Pancreas (tissue), 10 donors: Measurements from ENCODE around the gene C13orf42. TPM values are rescaled to one million over a fixed set of nuclear protein-coding genes. Genes with fewer than 3 reads are reported as not detected.

Experiments
- ATAC-seq, 4 donors: fragments of 200-7000 bp; cut with Tn5 transposase; one replicate each; pipeline versions ENCODE4 v1.8.0 to v1.9.1; 2020; ENCODE audit warnings: mild to moderate bottlenecking in 4 of 4, moderate library complexity in 4 of 4
- DNase-seq, 6 donors: peaks; one replicate each; pipeline ENCODE4 v3.0.0-alpha.2; 2020
- FAIRE-seq: peaks from 2 replicates; lab custom pipeline; 2012; peaks lifted over from hg19 to GRCh38; lab: Jason Lieb, UNC
- H3K27ac ChIP-seq, 4 donors: fragments of 200-600 bp; sonication (generic); 1 replicate in 3 of 4; 2 replicates in 1 of 4; pipeline versions ENCODE4 v1.5.0 to v1.8.0; 2020
- H3K27me3 ChIP-seq, 4 donors: fragments of 200-600 bp; one replicate each; pipeline ENCODE4 v1.8.0; 2021
- H3K36me3 ChIP-seq, 3 donors: fragments of 200-600 bp; sonication (generic) in 1 of 3; one replicate each; pipeline versions ENCODE4 v1.5.0 to v1.8.0; 2020 to 2021
- H3K4me1 ChIP-seq, 3 donors: fragments of 200-600 bp; one replicate each; pipeline ENCODE4 v1.8.0; 2021
- H3K4me3 ChIP-seq, 4 donors: fragments of 200-600 bp; sonication (generic) in 2 of 4; one replicate each; pipeline versions ENCODE4 v1.5.0 to v1.8.0; 2020 to 2021
- H3K9me3 ChIP-seq, 4 donors: fragments of 200-600 bp; one replicate each; pipeline ENCODE4 v1.8.0; 2021
- CTCF ChIP-seq, 4 donors: fragments of 200-600 bp; sonication (generic) in 3 of 4; IDR thresholded peaks; one replicate each; pipeline versions ENCODE4 v1.5.0 to v1.8.0; 2021; ENCODE audit warnings: antibody characterized with exemption in 4 of 4
- WGBS, 2 donors: extraction: QIAGEN DNeasy Blood & Tissue Kit; methylation state at CpG; one replicate each; pipeline ENCODE4 v1.1.7; 2013; 5-methylcytosine and 5-hydroxymethylcytosine counted together
- intact Hi-C, 3 donors: fragments of 100-400 bp; cut with DNase I; formaldehyde crosslinking; loops; one replicate each; pipeline versions ENCODE4 v1.11.1 to v1.14.2; 2022
- polyA plus RNA-seq, 2 donors: library from polyadenylated mRNA; stranded (reverse); fragments of 200-250 nt; gene quantifications; one replicate each; pipeline ENCODE4 v1.2.3, GENCODE V29; 2013
- total RNA-seq, 6 donors: library from RNA; stranded (reverse); fragmentation: NEBNext Ultra II Directional in 4 of 6; extraction: Animal tissue kit (Norgen Biotek cat#: 25700) in 4 of 6; gene quantifications; one replicate each; pipeline versions ENCODE4 v1.2.1 to v1.2.4, GENCODE V29; 2021 to 2023
- donor health status: healthy with polysubstance abuse.
- donor health status: DM: no; HTN: no; CAD: no; lungs with moderate emphysema.
- donor health status: DM: no; HTN: no; CAD: no.
- donor health status: control.
- donor health status: control.
- donor health status: Bipolar disorder and iron deficiency.
- donor health status: DM: yes; HTN: yes; CAD: no.
- donor health status: DM: no; HTN: no; CAD: no.
- donor health status: DM: no; HTN: no; CAD: no.
- donor health status: DM: yes; HTN: yes; CAD: no.

The C13orf42 gene
- total and polyA plus RNA-seq, 8 donors: not detected

- Histone ChIP-seq H3K4me3 (no peak overlapping the region), H3K27me3 (no peaks in the 10 kb centered on the region), H3K9me3 (no peaks in the 10 kb centered on the region), H3K27ac (no peak overlapping the region), H3K4me1 (peaks cover 0 to 2% (median 0%) of the 10 kb centered on the region in 3 donors), H3K36me3 (no peaks in the 10 kb centered on the region)
- ATAC-seq: no peak
- intact Hi-C loops: no loop called here
- DNase-seq: no peak
- TF ChIP-seq CTCF (IDR thresholded peaks at IDR 0.05): no peak
- WGBS, 2 donors: 67 to 74% methylated on average over 5 of the region's 5 CpGs
- no peak for FAIRE-seq
These were observed 69.4 kb downstream of the C13orf42 start for GRCh38 chr13:51041710-51042109.

- DNase-seq: no peak
- no peak for ATAC-seq
- Histone ChIP-seq H3K27ac (no peak overlapping the region), H3K4me3 (no peak overlapping the region), H3K9me3 (no peaks in the 10 kb centered on the region), H3K4me1 (peaks cover 0 to 3% (median 0%) of the 10 kb centered on the region in 3 donors), H3K27me3 (no peaks in the 10 kb centered on the region), H3K36me3 (no peaks in the 10 kb centered on the region)
- FAIRE-seq: no peak
- 90 to 96% methylated on average over 4 of the region's 4 CpGs for WGBS, 2 donors
- TF ChIP-seq CTCF (IDR thresholded peaks at IDR 0.05): no peak
- intact Hi-C loops: no loop called here
These were observed 69.9 kb downstream of the C13orf42 start for GRCh38 chr13:51041126-51041525.

- no peaks in the 10 kb centered on the region for H3K27me3 ChIP-seq
- no peak for FAIRE-seq
- peaks cover 0 to 3% (median 0%) of the 10 kb centered on the region in 3 donors for H3K4me1 ChIP-seq
- no peaks in the 10 kb centered on the region for H3K36me3 ChIP-seq
- 66 to 69% methylated on average over 7 of the region's 7 CpGs for WGBS, 2 donors
- DNase-seq: no peak
- TF ChIP-seq CTCF (IDR thresholded peaks at IDR 0.05): no peak
- no peak for ATAC-seq
- no peak overlapping the region for H3K27ac ChIP-seq
- no peaks in the 10 kb centered on the region for H3K9me3 ChIP-seq
- no peak overlapping the region for H3K4me3 ChIP-seq
- intact Hi-C loops: no loop called here
These were observed 70.6 kb downstream of the C13orf42 start for GRCh38 chr13:51040431-51040830.

- no peak for FAIRE-seq
These were observed 74.7 kb downstream of the C13orf42 start for GRCh38 chr13:51036418-51036817.

More at GRCh38 chr13:51036418-51036817, 74.7 kb downstream of the C13orf42 start:
- intact Hi-C loops: no loop called here
- DNase-seq (no peak), ATAC-seq (no peak)
- Histone ChIP-seq H3K36me3 (no peaks in the 10 kb centered on the region), H3K27me3 (no peaks in the 10 kb centered on the region), H3K4me1 (peaks cover 0 to 3% (median 0%) of the 10 kb centered on the region in 3 donors), H3K27ac (no peak overlapping the region), H3K9me3 (no peaks in the 10 kb centered on the region), H3K4me3 (no peak overlapping the region)
- TF ChIP-seq CTCF (IDR thresholded peaks at IDR 0.05): no peak
- 88 to 91% methylated on average over 2 of the region's 2 CpGs for WGBS, 2 donors
